HG02885 (cell line): ENCODE measurements around the gene TUT1.
"Not testable (repeated sequence)": the region's sequence is repeated elsewhere in the genome, so short reads cannot be mapped to it uniquely, and the experiment has no call there.

Source experiments
- ATAC-seq: cut with Tn5 transposase; IDR thresholded peaks from one replicate; pipeline ENCODE4 v1.9.1; 2021; ENCODE audit warnings: mild to moderate bottlenecking; ENCODE audit not compliant: unreplicated experiment, poor library complexity

Gene TUT1

DNA sequence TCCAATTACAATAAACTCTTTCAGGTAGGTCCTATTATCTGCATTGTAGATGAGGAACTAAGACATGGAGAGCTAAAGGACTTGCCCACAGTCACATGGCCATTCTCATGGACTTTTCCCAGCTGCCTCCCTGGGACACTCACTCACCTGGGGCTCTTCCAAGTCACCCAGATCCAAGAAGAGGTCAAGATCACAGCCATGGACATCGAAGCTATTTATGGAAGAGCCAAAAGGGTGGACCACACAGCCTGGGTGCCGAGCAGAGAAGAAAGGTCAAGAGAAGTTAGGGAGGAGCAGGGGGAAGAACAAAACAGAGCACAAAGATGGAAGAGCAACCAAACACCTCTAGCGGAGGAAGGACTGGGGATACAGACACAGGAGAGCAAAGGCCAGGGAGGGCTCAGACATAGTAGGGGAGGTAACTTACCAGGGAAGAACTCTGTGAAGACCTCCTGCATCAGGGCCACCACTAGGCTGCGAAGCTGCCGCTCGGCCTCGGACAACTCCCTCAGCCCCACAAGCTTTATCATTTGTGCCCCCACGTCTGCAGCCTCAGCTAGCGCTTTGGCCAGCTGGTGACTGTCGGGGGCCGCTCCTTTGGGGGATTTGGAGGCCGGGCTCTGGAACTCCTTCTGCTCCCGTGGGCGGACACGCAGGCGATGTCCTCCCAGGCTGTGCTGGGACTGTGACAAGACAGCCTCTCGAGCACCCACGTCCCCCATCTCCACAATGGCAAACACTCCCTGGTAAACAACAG, 10.2 kb downstream of the TUT1 start:
- no peak for ATAC-seq

DNA sequence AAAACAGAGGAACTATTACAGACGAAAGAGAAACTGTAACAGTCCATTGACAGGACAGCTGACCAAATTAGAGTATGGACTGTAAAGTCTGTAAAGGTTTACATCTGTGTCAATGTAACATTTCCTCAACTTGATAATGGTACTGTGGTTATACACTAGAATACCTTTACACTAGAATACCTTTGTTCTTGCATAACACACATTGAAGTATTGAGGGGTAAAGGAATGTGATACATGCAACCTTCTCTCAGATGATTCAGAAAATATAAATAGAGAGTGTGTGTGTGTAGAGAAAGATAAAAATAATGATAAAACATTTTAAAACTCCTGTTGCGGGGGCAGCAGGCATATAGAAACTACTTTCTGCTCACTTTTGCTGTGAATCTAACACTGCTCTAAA, 12.1 kb downstream of the TUT1 start:
- ATAC-seq, result no peak

DNA sequence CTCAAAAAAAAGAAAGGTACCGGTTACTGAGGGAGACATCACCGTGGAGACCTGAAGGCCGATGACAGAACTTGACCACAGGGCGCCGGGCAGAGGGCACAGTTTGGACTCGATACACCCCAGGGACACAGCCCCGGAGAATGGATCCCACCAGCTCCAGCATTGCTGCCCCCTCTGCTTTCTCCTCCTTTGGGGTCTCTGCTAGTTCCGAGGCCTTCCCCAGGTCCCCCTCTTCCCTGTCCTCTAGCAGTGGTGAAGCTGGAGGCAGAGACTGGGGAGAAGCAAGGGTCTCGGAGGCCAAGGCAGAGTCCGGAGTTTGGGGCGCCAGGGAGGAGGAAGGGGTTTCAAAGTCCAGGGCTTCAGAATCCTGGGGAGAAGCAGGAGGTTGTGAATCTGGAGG, 12.8 kb downstream of the TUT1 start:
- ATAC-seq, result no peak

DNA sequence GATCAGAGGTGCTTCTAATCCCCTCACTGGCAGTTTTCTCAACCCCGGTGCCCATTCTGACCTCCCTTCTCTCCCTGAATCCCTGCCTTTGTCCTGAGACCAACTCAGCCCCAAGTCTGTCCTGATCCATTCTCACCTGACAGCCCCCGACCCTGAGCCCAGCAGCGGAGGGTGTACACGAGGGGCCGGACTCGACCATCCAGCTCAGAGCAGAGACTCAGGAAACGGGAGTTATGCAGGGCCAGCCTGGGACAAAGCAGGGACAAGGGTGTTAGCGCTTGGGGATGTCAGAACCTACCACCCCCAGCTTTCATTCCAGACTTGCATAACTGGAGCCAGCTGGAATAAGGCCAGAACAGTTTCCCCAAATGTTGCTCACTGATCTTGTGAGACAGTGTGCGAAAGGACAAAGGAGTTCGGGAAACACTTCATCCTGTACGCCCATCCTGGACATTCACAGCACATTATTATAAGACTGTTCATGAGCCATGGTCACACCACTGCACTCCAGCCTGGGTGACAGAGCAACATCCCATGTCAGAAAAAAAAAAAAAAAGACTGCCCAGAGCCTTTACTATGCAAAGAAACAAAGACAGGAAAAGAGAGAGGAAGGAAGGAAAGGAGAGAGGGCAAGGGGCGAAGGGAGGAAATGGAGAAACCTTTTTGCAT, 14.1 kb downstream of the TUT1 start:
- no peak for ATAC-seq

DNA sequence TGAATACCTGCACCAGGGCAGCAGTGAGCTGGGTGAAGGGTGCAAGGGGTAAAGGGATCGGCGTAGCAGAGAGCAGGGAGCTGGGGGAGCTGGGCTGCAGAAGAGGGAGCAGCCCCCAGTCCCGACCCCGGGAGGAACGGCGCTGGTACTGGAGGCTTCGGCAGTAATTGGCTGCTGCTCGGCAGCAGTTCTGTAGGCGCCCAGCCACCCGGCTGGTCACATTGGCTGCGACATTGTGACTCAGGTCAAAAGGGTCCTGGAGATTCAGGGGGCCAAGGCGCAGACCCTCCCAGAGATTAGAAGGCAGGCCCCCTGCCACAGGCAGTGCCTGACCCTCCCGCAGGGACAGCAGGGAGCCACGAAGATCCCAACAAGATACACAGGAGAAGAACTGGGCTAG, 15.5 kb downstream of the TUT1 start:
- no peak for ATAC-seq

DNA sequence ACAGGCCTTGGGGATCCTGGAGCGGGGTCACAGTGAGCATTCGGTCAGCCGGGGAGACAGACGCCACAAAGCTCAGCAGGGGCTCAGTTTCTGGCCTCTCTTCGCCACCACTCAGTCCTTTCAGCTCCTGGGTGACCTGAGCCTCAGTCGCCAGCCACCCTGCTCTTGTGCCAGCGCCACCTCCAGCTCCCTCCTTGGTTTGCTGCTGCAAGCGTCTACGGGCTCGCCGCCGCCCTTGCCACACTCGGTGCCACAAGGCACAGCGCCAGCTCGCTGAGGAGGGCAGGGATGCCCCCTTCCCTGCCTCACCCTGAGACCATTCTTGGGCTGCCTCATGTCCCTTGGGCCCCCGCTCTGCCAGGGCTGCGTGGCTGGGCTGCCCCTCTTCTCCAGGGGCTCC, 16.2 kb downstream of the TUT1 start:
- ATAC-seq, result no peak

DNA sequence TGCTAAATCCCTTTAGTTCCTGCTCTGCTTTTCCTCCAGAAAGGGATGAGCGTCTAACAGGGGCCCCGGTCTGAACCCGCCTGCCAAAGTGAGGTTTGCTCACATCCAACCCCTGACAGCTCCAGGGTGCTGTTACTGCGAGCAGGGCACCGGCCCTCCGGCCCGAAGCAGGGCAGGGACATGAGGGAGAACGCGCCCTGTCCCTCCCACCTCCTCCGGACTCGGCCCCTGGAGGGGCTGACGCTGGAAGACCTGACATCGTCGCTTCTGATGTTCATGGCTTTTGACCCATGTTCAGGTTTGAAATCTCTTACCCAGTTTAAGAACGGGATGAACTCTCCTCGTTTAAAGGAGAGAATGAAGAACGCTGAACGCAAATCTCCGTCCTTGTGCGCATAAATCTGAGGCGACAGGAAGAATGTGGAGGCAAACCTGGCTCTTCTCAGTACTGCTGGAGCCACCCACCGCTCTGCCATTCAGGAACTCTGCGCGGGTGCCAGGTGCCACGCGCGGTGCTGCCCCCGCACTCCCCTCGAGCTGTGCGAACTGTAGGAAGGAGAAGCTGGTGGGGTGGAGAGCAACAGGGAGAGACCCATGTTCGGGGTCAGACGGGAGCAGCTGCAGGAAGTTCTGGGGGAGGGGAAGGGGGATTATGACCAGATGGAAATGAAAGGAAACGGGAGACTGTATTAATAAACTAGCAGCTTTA, 16.8 kb downstream of the TUT1 start:
- peak; percentile 12 for ATAC-seq

DNA sequence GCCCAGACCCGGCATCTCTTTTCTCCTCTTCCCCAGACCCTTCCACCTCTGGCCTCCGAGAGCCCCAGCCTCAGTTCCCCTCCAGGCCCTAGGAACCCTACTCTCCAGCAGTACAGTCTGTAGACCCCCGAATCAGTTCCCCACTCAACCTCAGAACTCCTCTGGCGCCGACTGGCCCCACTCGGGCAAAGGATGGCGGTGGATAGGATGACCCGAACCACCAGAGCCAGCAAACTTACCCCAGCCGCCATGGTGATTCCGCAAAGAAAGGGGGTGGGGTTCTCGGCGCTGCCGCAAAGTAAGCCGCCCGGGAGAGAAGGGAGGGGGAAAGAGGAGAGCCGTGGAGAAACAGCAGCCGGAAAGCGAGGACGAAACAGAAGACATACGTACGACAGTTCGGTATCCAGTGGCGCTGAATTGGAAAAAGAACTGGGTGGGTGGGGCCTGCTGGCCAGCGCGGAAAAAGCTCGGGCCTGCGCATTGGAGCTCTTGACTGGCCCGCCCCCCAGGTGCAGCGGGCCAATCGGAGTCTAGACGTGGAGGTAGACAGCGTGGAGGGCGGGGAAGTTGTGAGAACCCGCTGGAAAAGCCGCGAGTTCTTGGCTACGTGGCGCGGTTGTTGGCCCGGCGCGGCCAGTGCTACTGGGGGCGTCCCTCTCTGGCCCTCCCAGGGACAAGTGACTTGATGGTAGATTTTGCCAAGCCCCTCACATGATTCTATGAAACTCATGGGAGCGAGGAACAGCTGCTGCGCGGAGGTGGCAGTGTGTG, 17.5 kb downstream of the TUT1 start, which contains the start of gene EEF1G:
EEF1G (minus strand) TSS at position 300 of the 771 bp plus-strand sequence; CDS start at position 251, 49 bp downstream.
- ATAC-seq, result peak; percentile 91

DNA sequence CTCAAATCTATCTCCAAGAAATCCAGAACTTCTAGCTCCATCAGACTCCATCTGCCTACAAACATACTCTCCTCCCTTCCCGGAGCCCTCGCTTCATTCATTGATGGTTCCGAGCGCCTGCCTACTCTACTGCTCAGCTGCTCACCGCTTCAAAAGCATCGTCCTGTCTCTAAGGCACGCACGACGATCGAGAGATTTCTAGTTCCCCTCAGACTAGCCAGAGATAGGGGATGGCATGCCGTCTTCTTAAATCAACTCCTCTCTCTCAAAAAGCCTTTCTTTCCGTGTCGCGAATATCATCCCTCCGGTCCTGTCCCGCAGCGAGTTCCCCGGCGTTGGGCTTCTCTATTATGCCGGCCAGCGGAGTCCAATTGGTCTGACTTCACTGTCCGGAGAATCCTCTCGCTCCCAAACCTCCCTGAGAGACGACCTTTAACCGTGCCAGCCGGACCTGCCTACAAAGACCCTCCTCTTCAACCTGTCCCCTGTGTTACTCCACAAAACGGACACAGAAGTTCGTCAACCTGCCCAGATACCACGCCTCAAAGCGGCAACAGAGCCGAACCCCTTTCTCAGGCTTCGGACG, 18.2 kb downstream of the TUT1 start:
- ATAC-seq, result no peak

DNA sequence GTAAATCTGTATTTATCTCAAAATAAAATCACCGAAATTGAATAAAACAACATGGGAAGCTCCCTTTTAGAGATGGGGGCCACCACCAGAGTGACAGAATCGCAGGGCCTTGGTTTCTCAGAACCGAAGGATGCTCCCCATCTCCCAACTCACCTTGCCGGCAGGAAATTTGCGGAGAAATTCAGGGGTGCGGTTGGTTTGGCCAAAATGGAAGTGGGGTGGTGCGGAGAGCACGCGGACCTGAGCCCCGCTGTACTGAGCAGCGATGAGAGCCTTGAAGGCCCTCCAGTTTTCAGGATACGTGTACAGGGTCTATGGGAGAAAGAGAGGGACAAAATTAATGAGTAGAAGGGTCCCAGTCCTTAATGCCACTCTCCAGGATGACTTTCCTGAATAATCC, 18.9 kb downstream of the TUT1 start:
- no peak for ATAC-seq

DNA sequence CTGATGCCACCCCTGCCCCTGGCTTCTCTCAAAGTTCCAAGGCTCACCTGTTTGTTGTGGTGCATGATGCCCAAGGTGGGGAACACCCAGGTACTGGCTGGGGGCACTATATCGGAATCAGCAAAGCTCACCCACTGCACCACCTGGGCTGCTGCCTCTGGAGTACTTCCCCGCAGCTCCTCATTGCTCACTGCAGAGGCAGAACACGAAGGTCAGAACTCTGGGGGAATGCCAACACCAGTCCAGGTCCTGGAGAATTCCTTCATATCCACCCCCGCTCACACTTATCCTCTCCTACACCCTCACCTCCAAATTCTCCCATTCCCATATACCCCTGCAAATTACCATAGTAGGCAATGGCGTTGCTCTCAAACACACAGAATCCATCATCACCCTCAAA, 19.8 kb downstream of the TUT1 start:
- ATAC-seq, result not testable (repeated sequence)

DNA sequence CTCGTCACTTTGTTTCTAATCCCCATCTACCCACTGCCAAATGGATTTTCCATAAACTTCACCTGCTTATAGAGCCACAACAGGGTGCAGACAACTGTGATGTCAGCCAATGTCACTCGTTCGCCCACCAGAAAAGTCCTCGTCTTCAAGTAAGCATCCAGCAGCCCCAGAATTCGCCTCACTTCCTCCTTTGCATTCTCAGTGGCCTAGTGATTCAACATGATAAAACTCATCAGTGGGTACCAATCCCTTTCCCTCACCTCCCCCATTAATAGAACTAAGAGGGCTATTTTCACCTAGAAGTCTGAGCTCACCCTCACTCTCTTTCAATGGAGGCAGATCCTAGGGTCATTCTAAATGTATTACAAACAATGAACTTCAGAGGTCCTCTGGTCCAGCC, 20.4 kb downstream of the TUT1 start:
- not testable (repeated sequence) for ATAC-seq

DNA sequence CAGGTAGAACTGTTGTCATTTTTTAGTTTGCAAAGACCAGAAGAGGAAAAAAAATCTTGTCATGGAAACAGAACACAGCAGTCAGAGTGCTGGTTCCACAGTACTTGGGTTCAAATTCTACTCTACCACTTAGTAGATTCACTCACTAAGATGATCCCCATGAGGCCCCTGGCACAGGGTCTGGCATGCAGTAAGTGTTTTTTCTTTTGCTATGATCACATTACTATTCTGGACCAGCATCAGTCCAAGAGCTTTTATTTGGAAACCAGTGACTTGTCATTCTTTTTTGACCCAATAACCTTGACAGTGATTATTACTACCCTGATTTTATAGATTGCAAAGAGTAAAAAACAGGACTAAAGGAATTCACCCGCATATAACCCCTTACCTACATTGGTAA, 21.7 kb downstream of the TUT1 start:
- ATAC-seq, result no peak

DNA sequence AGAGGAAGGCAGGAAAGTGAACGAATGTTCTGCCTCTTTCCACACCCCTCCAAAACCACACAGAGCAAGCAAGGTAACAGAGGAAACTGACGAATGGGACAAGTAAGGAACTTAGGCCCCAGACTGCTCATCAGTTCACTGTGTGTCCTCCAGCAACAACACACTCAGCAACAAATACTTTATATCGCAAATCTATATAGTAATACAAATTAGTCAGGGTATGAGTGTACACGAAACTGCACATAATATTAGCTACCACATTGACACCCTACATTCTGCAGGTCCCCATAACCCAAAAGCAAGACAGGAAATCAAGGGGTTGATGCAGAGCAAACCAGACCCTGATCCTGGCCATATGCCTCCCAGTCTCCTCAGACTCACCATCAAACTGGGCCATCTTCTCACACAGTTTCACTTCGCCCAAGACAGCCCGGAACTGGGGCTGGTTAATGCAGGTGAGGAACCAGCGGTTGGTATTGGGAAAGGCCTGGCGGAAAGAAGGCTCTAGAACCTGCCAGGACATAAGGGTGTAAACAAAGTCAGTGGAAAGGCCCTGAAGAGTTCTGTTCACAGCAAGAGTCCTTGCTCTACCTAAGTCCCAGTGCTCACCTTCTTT, 24.2 kb downstream of the TUT1 start:
- no peak for ATAC-seq

DNA sequence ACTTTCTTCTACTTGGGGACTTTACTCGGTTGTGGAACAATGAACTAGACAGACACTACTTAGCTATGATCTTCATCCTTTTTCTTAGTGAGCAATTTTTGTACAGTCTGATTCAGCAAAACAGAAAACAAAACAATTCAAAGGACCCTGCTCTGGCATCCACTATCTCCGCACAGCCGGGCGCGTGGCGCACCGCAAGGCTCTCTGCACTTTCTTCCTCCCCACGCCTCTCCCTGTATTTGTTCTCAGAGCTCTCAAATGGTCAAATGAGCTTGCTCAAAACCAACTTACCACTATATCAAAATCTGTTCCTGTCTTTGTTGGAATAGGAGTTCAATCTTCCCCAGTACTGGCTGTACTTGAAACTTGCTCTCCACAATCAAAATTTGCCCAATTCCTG, 25.1 kb downstream of the TUT1 start:
- no peak for ATAC-seq

DNA sequence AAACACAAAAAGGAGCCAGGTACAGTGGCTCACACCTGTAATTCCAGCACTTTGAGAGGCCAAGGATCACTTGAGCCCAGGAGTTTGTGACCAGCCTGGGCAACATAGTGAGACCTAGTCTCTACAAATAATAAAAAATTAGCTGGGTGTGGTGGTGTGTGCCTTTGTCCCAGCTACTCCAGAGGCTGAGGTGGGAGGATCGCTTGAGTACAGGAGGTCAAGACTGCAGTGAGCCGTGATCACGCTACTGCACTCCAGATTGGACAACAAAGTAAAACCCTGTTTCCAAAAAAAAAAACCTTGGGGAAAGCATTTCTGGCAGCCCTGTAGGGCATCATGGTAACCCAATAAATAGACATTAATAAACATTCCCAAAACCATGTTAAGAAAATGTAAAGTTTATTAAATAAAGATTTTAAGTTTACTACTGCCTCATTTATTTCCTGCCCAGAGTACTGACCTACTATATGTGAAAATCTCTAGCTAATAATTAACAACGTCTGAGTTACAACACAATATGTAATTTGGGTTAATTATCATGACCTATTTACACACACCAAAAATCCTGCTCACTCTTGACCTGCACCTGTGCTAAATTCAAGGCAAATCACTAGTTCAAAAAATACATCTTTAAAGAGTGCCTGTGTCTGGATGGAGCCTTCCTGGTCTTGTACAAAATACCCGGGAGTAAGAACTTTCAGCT, 26.1 kb downstream of the TUT1 start:
- no peak for ATAC-seq

DNA sequence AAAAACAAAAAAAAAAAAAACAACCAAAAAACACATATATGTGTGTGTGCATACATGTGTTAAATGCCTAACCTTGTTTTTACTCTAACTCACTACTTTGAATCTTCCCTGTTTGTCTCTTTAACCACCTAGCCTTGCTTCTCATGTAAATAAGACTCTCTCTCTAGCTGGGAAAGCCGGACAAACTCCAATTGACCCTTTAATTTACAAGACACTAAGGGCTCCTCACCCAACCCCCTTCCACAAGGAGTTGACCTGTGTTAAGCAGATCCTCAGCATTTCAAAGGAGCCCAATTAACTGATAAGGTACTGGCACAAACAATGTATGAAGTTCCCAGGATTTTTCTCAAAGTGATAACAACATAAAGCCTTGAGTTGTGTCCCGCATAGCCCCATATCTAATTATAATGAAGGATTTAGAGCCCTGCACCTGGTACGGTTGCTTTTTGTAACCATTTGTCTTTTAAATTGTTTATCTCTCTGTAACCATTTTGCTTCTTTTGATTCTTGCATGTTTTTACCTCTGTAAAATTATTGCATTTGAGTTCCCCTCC, 29.6 kb downstream of the TUT1 start:
- not testable (repeated sequence) for ATAC-seq

DNA sequence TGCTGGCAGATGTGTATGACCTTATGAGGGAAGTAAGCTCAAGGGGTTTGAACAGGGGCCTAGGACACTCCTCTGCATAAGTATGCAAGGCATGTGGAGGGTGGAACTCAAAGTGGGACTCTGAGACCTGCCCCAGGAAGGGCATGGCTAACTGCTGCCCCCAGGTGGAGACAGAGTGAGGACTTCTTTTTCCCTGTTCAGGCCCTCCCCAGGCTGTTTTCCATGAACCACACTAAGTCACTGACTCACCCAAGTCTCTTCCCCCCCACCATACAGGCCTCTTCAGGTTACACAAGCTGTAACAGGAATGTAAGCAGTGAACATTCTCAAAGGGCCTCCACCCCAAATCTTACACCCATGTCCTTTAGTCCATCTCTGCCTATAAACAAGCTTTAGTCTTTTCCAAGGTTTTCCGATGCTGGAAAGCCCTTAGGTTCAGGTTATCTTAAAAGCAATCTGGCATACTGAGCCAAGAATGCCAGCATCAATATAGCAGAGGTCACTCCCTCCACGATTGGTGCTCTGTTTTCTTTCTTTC, 30.7 kb downstream of the TUT1 start:
- ATAC-seq, result no peak

DNA sequence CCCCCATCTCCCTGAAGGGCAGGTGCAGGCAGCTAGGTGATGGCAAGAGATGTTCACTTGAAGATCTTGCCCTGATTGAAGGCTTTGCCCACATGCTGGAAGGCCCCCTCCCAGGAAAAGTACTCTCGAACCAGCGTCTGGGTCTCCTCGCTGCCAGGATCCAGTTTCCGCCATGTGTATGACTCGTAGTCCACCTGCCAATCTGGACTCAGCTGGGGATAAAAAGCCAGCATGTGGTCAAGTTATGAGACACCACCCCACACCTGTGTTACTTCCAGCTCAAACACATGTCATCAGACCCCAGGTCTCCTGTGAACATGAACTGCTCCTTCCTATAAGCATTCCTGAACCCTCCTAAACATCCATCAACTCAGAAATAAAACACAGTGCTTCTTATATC, 31.7 kb downstream of the TUT1 start:
- ATAC-seq, result not testable (repeated sequence)
